ENCODE measurements around the gene KIF5C.

Gene KIF5C

DNA sequence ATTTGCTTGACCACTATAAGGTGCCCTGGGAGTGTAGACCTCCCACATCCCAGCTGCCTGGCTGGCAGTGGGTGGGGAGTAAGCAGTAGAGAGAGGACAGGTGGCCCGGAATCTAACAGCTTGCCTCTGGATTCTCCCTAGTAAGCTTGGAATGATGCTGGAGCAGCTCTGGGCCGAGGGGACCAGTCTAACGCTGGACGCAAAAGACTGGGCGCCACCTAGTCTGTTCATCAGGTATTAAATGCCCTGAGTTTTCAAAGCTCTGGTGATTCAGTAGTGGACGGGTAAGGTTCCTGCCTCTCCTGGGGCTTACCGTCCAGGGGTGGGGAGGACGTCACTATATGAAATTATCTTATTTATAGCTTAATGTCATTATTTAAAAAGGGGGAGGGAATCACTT is 162.8 kb downstream of the KIF5C start:
- Mint-ChIP-seq H3K9me3 (no peaks in the 10 kb centered on the region), H3K4me3 (peak overlapping the region; percentile 47), H3K36me3 (no peaks in the 10 kb centered on the region), H3K27me3 (peaks cover 38% of the 10 kb centered on the region), H3K4me1 (peaks cover 5% of the 10 kb centered on the region), H3K27ac (no peak overlapping the region)

DNA sequence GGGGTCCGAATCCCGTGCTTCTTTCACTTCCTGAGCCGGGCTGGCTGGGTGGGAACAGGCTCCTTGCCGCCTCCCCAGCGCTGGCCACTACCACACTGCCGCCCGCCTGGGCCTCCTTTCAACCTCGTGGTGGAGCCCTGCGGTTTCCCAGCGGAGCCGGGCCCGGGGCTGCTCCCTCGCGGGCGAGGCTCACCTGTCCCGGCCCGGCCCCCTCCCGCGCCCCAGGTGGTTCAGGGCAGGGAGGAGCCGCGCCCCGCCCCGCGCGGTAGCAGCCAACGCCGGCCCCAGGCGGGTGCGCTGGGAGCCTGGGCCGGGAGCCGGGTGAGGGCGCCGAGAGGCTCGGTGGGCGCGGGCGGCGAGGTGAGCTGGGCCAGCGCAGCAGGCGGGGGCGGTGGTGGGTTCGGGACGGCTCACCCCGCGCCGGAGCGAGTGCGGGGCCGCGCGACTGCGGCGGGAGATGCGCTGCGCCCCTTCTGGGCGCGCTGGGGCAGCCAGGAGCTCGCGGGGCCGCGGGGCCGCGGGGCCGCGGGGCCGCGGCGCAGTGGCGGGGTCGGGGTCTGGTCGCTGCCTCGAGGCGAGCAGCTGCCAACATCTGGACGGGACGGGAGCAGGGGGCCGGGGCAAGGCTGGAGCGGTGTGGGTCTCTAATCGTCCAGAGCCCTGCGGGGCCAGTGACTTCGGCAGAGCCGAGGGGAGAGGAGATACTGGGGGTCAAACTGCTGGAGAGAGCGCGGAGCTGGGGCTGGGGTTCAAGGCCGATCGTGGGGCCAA is 163.6 kb downstream of the KIF5C start, which contains the start of gene LYPD6B:
TSS of gene LYPD6B (plus strand) at position 258 of the 771 bp plus-strand sequence. CDS start 92,250 bp downstream, outside the sequence.
- peaks cover 35% of the 10 kb centered on the region for H3K27me3 Mint-ChIP-seq
- no peaks in the 10 kb centered on the region for H3K36me3 Mint-ChIP-seq
- no peak within 1 kb of the TSS for H3K27ac Mint-ChIP-seq
- peak within 1 kb of the TSS; percentile 47 for H3K4me3 Mint-ChIP-seq
- H3K9me3 Mint-ChIP-seq, result no peaks in the 10 kb centered on the region
- H3K4me1 Mint-ChIP-seq, result peaks cover 5% of the 10 kb centered on the region

DNA sequence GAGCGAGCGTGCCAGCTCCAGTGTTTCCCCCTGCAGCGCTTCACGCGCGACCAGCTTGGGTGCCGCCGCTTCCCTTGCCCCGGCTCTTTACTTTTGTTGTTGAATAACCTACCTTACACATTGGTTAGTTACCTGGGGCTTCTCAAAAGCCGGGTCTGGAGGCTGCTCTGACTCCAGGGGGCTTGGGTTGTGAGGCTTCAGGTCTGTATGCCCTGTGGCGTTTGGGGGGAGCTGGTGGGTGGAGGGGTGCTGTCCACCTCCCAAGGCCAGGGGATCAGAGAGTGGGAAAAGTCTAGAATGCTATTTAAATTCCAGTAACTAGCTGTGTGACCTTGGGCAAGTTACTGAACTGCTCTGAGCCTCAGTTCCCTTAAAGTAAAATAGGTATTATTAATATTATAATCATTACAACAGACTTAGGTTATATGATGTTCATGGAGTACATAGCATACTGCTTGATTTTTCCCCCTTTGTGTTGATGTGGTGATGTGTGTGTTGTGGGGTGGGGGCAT is 164.2 kb downstream of the KIF5C start:
- Mint-ChIP-seq H3K9me3 (no peaks in the 10 kb centered on the region), H3K27ac (no peak overlapping the region), H3K4me3 (no peak overlapping the region), H3K36me3 (no peaks in the 10 kb centered on the region), H3K27me3 (peaks cover 33% of the 10 kb centered on the region), H3K4me1 (peaks cover 5% of the 10 kb centered on the region)

DNA sequence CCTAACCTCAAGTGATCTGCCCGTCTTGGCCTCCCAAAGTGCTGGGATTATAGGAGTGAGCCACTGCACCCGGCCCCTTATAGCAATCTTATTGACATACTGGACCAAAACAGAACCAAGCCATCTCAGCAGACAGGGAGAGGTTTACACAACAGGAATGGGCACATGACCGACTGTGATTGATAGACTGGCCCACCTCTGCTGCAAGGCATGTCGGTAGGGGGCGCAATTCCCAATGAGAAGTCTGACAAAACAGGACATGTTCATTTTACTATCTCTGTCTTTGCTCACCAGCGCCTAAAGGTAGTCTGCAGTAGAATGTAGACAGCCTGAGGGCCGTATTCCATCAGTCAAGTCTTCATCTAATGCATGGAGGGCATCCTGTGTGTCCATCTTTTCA is 165.4 kb downstream of the KIF5C start:
- Mint-ChIP-seq H3K4me1 (peaks cover 5% of the 10 kb centered on the region), H3K27me3 (peaks cover 32% of the 10 kb centered on the region), H3K9me3 (peaks cover 5% of the 10 kb centered on the region), H3K27ac (no peak overlapping the region), H3K36me3 (no peaks in the 10 kb centered on the region), H3K4me3 (no peak overlapping the region)

DNA sequence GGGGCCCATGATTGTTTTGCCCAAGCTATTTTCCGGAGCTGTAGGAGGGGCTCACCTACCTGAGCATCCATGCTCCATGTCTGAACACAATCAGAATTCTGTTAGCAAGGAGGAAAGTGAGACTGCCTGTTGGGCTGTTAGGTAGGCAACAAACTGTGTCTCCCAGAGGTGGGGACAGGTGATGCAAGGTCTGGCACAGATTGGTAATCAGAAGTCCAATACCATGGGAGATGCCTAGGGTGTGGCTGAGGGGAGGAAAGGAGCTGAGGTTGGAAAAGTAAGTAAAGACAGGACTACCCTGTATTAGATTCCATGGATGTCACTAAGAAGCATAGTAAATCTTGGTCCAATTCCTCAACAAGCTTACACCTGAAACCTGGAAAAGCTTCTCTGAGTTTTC is 166.5 kb downstream of the KIF5C start:
- H3K4me3 Mint-ChIP-seq, result no peak overlapping the region
- H3K36me3 Mint-ChIP-seq, result no peaks in the 10 kb centered on the region
- peaks cover 5% of the 10 kb centered on the region for H3K4me1 Mint-ChIP-seq
- no peak overlapping the region for H3K27ac Mint-ChIP-seq
- peaks cover 29% of the 10 kb centered on the region for H3K27me3 Mint-ChIP-seq
- H3K9me3 Mint-ChIP-seq, result peaks cover 12% of the 10 kb centered on the region

DNA sequence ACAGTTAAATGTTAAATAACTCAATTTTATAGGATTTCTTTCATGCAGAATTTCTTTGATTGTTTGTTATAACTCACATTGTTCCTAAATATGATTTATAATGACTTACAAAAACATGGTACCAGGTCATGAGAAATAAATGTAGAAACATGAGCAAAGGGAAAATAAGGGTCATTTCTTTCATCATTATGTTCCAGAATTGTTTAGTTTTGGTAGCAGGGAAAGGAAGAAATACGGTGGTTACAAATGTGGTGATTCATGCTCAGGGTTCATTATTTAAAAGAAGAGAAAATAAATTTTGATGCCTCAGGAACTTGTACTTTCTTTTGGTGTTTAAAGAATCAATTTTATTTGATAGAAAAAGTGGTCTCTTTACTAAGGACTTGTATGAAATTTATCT is 167.9 kb downstream of the KIF5C start:
- Mint-ChIP-seq H3K9me3 (peaks cover 20% of the 10 kb centered on the region), H3K36me3 (peaks cover 3% of the 10 kb centered on the region), H3K4me3 (no peak overlapping the region), H3K4me1 (peaks cover 3% of the 10 kb centered on the region), H3K27me3 (peaks cover 23% of the 10 kb centered on the region), H3K27ac (no peak overlapping the region)

DNA sequence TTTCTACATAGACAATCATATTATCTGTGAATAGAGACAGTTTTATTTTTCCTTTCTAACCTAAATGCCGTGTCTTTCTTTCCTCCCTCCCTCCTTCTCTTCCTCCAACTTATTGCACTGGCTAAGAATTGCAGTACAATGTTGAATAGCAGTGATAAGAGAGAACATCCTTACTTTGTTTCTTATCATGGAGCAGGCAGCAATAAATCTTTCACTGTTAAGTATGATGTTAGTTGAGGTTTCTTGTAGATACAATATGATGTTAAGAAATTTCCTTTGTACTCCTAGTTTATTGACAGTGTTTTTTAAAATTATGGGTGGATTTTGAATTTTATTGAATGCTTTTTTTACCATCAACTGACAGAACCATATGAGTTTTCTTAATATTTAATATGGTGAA is 169.5 kb downstream of the KIF5C start:
- H3K27ac Mint-ChIP-seq, result no peak overlapping the region
- H3K4me3 Mint-ChIP-seq, result no peak overlapping the region
- H3K27me3 Mint-ChIP-seq, result peaks cover 22% of the 10 kb centered on the region
- no peaks in the 10 kb centered on the region for H3K4me1 Mint-ChIP-seq
- H3K9me3 Mint-ChIP-seq, result peaks cover 28% of the 10 kb centered on the region
- H3K36me3 Mint-ChIP-seq, result peaks cover 3% of the 10 kb centered on the region

DNA sequence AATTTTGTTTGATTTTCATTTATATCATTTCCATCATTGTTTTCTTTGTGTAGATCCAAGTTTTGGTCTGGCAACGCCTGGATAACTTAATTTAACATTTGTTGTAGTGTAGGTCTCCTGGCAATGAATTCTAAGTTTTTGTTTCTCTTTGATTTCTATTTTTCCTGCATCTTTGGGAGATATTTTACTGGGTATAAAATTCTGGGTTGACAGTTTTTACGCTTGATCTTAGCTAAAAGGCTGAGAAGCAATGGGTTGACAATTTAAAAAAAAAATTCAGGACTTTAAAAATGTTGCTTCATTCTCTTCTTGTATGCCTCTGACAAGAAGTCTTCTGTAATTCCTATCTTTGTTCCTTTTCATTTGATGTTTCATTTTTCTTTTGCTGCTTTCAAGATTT is 172.1 kb downstream of the KIF5C start:
- H3K4me3 Mint-ChIP-seq, result no peak overlapping the region
- no peak overlapping the region for H3K27ac Mint-ChIP-seq
- H3K9me3 Mint-ChIP-seq, result peaks cover 28% of the 10 kb centered on the region
- H3K27me3 Mint-ChIP-seq, result peaks cover 5% of the 10 kb centered on the region
- no peaks in the 10 kb centered on the region for H3K4me1 Mint-ChIP-seq
- peaks cover 3% of the 10 kb centered on the region for H3K36me3 Mint-ChIP-seq

DNA sequence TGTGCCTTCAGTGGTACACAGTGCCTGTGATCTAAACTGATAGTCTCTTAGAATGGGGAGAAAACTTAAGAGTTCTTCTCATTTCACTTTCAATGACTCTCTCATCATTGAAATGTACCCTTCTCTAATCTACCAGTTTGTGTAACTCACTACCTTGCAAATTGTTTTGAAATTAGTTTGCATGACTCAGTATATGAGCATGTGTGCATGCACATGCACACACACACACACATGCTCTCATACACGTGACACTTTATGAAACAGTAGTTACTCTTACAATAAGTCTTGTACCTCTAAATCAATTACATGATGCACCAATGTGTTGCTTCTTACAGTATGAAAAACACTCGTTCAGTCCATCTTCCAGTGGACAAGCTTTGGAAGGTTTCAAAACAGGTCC is 174.1 kb downstream of the KIF5C start:
- Mint-ChIP-seq H3K4me1 (no peaks in the 10 kb centered on the region), H3K27me3 (peaks cover 12% of the 10 kb centered on the region), H3K9me3 (peaks cover 28% of the 10 kb centered on the region), H3K36me3 (peaks cover 3% of the 10 kb centered on the region), H3K27ac (no peak overlapping the region), H3K4me3 (no peak overlapping the region)

DNA sequence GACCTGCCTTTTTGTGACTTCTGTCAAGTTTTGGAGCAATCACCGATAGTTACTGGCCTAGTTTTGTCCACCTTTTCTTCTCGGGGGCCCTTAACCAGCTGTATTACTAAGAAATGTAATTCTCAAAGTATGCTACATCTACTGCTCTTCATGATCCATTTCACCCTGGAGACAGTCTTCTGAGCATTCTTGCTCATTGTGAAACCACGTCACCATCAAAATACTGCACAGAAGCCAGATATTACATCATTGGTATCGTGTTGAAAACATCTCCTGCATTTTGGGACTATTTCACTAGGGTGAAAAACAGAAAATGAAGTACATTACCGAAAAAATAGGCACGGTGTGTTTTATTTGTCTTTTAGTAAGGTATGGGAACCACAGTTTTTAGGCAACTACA is 175.2 kb downstream of the KIF5C start:
- no peak overlapping the region for H3K27ac Mint-ChIP-seq
- peaks cover 12% of the 10 kb centered on the region for H3K27me3 Mint-ChIP-seq
- peaks cover 25% of the 10 kb centered on the region for H3K9me3 Mint-ChIP-seq
- H3K4me3 Mint-ChIP-seq, result no peak overlapping the region
- H3K4me1 Mint-ChIP-seq, result no peaks in the 10 kb centered on the region
- peaks cover 3% of the 10 kb centered on the region for H3K36me3 Mint-ChIP-seq

DNA sequence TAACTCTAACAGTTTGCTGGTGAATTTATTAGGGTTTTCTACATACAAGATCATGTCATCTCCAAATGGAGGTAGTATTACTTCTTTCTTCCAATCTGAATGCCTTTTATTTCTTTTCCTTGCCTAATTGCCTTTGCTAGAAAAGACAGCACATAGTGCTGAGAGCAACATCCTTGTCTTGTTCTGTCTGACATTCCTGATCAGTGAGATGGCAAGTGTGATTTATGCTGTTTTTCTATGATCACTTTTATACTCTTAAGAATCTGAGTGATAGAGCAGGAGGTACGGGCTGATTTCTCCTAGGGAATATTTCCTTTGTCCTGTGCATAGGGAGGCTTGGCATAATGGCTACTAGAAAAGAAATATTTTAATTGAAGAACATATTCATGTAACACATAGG is 180.7 kb downstream of the KIF5C start:
- Mint-ChIP-seq H3K4me3 (no peak overlapping the region), H3K4me1 (no peaks in the 10 kb centered on the region), H3K9me3 (no peaks in the 10 kb centered on the region)

DNA sequence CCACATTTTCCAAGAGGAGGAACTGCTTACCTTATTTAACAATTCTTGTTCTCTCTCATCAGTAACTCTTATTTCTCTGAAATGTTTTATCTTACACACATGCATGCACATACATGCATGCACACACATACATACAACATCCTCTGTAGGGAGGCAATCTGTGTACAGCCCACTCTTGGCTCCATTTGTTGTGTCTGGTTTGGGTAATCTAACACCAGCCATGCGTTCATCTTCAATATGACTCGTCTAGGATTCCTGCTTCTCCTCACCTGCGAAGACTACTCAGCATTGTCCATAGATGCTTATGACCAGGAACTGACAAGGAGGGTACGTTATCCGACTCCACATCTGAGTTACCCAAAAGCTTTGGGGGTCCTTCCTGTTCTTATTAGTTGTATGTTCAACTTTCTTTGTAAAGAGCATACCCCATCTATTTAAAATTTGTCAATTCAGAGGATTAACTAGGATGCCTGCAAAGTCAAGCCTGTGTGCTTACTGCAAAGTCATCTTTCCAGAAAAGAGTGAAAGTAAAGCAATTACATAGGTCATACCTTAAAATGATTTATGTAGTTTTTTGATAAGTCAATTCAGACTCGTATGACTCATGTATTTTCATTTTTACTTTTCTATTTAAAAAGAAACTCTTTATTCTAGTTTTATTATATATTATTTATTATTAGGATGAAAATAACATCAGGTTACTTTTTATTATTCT is 181.7 kb downstream of the KIF5C start:
- Mint-ChIP-seq H3K36me3 (no peaks in the 10 kb centered on the region), H3K4me3 (no peak overlapping the region), H3K9me3 (no peaks in the 10 kb centered on the region), H3K4me1 (no peaks in the 10 kb centered on the region), H3K27me3 (peaks cover 14% of the 10 kb centered on the region), H3K27ac (no peak overlapping the region)

More for the DNA sequence above, 180.7 kb downstream of the KIF5C start:
- Mint-ChIP-seq H3K27me3 (peaks cover 14% of the 10 kb centered on the region), H3K27ac (no peak overlapping the region), H3K36me3 (no peaks in the 10 kb centered on the region)

DNA sequence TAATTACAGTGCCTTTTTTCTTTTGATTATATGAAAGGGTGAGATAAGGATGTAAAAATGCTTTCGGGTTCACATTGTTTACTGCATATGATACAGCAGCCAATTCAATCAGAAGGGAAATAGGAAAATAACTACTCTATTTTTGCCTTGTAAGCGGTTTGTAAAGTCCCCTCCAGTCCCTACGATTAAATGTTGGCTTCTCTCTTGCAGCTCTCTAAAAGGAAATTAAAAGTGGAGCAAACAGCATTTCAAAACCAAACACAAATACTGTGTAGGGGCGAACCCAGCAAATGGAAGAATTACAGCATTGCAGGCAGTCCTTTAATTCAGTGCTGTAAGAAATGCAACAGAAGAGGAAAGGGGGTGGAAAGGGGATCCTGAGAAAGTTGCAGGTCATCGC is 182.4 kb downstream of the KIF5C start:
- no peaks in the 10 kb centered on the region for H3K9me3 Mint-ChIP-seq
- H3K27me3 Mint-ChIP-seq, result peaks cover 14% of the 10 kb centered on the region
- H3K36me3 Mint-ChIP-seq, result no peaks in the 10 kb centered on the region
- no peaks in the 10 kb centered on the region for H3K4me1 Mint-ChIP-seq
- H3K27ac Mint-ChIP-seq, result no peak overlapping the region
- H3K4me3 Mint-ChIP-seq, result no peak overlapping the region

DNA sequence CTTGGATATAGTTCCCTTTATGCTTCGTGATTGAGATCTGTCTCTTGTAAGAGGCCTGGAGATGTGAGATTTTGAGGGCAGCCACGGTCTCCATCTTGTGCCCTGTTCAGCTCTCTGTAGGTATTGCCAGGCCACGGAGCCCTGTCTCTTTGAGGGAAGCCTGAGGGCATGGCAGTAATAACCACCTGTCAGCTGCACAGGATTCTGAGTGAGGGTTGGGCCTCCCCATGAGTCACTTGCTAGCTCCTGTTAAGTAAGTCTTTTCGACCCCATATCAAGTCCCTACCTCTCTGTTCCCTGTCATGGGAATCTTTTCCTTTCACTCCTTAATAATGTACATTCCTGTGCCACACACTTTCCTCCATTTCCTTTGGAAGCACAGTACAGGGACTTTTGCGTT is 183.9 kb downstream of the KIF5C start:
- H3K4me3 Mint-ChIP-seq, result no peak overlapping the region
- H3K9me3 Mint-ChIP-seq, result no peaks in the 10 kb centered on the region
- H3K27ac Mint-ChIP-seq, result no peak overlapping the region
- H3K4me1 Mint-ChIP-seq, result no peaks in the 10 kb centered on the region
- peaks cover 9% of the 10 kb centered on the region for H3K27me3 Mint-ChIP-seq
- H3K36me3 Mint-ChIP-seq, result no peaks in the 10 kb centered on the region

DNA sequence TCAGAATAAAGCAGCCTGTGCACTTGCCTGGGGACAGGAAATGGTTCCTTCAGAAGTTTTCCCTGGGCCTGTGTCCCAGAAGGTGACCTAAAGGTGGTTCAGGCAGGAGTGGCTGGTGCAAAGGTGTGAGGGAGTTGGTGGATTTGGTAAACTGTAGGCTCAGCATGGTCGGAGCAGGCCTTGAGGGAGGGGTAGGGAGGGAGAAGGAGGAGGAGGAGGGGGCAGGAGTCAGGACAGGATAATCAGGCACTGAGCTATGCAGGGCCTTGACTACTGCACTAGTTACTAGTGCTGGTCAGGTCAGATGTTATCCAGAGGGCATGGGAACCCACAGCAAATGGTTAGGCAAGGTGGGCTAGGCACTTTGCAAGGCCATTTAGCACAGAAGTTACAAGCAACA is 184.8 kb downstream of the KIF5C start:
- H3K4me3 Mint-ChIP-seq, result no peak overlapping the region
- no peaks in the 10 kb centered on the region for H3K9me3 Mint-ChIP-seq

DNA sequence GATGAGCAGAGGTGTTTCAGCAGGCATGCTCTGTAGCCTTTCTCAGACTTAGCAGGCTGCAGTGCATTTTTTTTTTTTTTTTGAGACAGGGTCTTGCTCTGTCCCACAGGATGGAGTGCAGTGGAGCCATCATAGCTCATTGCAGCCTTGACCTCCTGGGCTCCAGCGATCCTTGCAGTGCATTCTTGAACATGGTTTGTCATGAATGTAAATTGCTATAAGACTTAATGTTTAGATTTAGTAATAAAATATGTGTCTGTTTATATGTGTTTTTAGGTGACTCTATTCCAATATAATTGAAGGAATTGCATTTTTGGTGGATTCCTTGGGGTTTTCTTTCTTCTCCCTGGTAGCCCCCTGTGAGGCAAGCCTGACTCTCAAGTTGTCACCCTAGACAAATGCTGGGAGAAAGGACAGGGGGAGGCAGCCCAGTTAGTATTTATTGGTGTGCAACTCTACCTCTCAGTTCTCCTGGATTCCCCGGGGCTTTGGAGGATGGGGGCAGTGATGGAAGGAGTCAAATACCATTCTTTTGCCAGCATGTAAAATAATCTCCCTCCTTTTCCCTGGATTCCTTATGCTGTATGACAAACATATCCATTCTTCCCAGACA is 186.2 kb downstream of the KIF5C start:
- Mint-ChIP-seq H3K36me3 (no peaks in the 10 kb centered on the region), H3K4me1 (no peaks in the 10 kb centered on the region), H3K4me3 (no peak overlapping the region), H3K9me3 (no peaks in the 10 kb centered on the region), H3K27ac (no peak overlapping the region), H3K27me3 (peaks cover 4% of the 10 kb centered on the region)

More for the DNA sequence above, 184.8 kb downstream of the KIF5C start:
- Mint-ChIP-seq H3K4me1 (no peaks in the 10 kb centered on the region), H3K36me3 (no peaks in the 10 kb centered on the region), H3K27me3 (peaks cover 7% of the 10 kb centered on the region), H3K27ac (no peak overlapping the region)

Data from activated naive CD4-positive, alpha-beta T cell treated with anti-CD3 and anti-CD28 coated beads, Interleukin-2, amount 50 U/mL, for 24 hours (primary cell).